CD4-positive, alpha-beta T cell treated with Interleukin-10 for 1 hour (primary cell): ENCODE measurements around the gene POMGNT2.

Experiments
- DNase-seq: peaks from one replicate; pipeline ENCODE4 v3.0.0-alpha.2; 2020

POMGNT2 gene

GRCh38 chr3:43105596-43106292, at the start of gene POMGNT2:
TSS of gene POMGNT2 (minus strand) at chr3:43106079. CDS start at chr3:43081431, 24,648 bp downstream.
- DNase-seq = peak; percentile 91

- DNase-seq = no peak
These were observed 49.1 kb upstream of the POMGNT2 start for GRCh38 chr3:43154980-43155379.

DNA sequence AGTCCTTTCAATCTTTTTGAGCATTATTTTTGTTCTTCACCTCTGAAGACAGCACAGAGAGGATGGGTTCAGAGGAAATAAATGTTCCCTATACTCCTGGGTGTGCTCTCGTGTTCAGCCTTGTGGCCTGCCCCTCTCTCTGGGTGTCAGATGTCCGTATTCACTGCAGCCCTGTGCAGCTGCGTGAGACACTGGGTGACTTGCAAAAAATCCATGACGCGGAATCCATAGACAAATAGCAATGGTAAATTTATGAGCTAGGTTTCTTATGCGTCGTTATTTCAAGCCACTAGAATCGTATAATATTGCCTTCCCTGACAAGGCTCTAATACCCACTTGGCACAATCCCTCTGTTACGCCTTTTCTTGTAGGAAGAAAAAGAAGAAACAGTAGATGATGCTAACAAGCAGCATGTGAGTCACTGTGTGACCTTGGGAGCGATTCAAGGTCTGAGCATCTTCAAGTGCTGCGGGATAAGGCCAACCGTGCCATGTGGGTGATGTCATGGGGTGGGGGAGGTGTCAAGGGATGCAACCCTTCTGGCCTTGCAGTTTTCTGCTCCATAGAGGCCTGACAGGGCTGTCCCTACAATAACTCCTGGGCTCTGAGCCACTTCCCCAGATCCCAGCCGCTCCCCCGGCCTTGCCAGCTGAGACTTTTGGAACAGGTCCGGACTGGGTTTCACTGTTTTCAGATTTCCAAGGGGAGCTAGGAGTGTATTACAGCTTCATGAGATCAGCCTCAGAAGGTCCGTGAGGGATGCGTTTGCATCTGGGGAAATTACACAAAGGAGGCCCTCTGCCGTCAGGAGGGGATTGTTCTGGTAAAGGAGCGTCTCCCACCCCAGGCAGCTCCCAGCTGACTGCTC, 47.6 kb upstream of the POMGNT2 start:
- no peak for DNase-seq

GRCh38 chr3:43152649-43153048, 46.8 kb upstream of the POMGNT2 start:
- DNase-seq = no peak

DNA sequence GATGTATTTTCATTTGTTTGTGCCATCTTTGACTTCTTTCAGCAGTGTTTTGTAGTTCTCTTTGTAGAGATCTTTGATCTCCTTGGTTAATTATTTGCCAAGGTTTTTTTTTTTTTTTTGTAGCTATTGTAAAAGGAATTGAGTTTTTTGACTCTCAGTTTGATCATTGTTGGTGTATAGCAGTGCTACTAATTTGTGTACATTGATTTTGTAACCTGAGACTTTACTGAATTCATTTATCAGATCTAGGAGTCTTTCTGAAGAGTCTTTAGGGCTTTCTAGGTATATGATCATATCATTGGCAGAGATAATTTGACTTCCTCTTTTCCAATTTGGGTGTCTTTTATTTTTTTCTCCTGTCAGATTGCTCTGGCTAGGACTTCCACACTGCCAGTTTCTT, 42.2 kb upstream of the POMGNT2 start:
- no peak for DNase-seq

GRCh38 chr3:43146599-43146998, 40.7 kb upstream of the POMGNT2 start:
- no peak for DNase-seq

- no peak for DNase-seq
These were observed 39.0 kb upstream of the POMGNT2 start for GRCh38 chr3:43144761-43145490.

DNA sequence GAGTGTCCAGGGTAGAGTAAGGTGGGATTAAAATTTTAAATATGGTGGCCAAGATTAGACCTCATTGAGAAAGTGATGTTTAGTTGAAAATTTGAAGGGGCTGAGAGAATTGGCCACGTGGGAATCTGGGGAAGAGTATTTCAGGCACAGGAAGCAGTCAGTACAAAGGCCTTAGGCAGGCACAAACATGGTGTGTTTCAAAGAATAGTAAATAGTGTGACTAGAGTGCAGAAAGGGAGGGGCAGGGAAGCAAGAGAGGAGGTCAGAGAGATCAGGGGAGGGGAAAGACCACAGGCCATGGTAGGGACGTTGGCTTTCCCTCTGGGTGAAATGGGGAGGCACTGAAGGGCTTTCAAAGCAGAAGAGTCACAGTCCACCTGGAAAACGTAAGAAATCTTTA, 36.6 kb upstream of the POMGNT2 start:
- no peak for DNase-seq

GRCh38 chr3:43138488-43139231, 32.8 kb upstream of the POMGNT2 start:
- no peak for DNase-seq

DNA sequence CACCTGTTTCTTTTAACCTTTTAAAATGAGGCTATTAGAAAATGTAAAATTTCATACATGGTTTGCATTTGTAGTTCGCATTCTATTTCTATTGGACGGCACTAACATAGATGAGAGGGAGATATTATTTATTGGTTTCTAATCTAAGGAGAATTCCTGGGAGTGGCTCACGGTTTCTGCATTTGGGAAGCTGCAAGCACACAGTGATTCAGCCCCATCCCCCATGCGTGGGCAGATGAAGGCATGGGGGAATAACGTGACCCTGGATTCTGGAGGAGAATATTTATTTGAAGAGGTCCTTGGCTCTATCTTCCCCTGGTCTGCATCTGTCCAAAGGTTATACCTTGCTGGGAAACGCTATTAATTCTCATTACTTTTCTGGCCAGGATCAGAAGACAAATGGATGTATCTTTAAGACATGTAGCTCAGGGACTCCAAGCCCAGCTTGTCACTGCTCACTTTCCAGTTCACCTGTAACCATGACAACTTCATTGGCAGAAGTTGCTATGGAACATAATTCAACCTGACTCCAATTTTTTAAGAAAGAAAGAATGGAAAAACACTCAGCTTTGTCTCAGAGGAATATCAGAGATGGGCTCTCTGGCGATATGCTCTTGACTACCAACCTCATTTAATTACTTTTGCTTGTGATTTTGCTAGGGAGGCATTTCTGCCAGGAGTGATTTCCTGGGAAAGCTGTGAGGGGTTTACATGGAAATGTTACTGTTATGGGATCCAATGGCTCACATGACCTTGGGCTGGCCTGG, 27.2 kb upstream of the POMGNT2 start:
- DNase-seq = no peak

- no peak for DNase-seq
These were observed 26.3 kb upstream of the POMGNT2 start for GRCh38 chr3:43132193-43132592.

DNA sequence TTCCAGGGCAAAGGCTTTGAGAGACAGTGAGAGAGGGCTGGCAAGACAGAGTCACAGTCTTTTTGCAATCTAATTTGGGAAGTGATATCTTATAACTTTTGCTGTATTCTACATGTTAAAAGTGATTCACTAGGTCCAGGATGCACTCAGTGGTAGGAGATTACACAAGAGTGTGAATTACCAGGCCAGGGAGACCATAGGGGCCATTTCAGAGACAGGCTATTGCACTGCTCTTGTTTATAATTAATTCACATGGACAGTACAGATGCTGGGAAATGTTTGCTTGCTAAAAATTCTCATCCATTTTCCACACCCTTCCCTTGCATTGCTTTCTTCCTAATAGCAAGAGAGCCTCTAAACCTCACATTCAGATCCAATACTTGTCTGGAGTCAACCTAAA, 22.6 kb upstream of the POMGNT2 start:
- no peak for DNase-seq

DNA sequence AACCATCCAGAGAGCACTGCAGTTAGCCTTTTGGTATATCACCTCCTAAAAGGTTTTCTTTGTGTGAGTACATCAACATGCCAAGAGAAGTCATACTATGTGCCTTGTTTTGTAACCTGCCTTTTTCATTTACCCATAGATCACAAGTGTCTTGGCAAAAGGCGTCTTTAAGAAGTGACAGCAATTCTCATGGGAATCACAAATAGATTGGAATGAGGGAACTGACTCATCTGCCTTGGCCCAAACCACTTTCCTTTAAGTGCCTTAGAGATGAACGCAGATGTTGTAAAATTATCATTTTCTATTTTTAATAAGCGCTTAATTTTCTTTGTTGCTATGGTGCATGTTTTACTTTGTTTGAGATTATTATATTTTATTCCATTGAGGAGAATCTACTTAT, 20.7 kb upstream of the POMGNT2 start:
- no peak for DNase-seq

- no peak for DNase-seq
These were observed 18.0 kb upstream of the POMGNT2 start for GRCh38 chr3:43123895-43124294.

DNA sequence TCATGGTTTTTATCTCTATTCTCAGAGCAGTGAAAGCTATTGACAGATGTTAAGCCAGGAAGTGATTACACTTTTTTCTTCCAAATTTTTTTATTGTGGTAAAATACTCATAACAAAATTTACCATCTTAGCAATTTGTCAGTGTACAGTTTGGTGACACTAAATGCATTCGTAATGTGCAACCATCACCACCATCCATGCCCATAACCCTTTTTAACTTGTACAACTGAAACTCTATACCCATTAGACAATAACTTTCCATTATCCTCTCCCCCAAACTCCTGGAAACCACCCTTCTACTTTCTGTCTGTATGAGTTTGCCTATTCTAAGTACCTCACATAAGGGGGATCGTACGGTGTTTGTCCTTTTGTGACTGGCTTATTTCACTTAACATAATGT, 15.1 kb upstream of the POMGNT2 start:
- DNase-seq = no peak

GRCh38 chr3:43117257-43117656, 11.4 kb upstream of the POMGNT2 start:
- DNase-seq = no peak

- no peak for DNase-seq
These were observed 7.8 kb upstream of the POMGNT2 start for GRCh38 chr3:43113671-43114070.

GRCh38 chr3:43106293-43106628, 382 bp upstream of the POMGNT2 start:
- DNase-seq = no peak

DNA sequence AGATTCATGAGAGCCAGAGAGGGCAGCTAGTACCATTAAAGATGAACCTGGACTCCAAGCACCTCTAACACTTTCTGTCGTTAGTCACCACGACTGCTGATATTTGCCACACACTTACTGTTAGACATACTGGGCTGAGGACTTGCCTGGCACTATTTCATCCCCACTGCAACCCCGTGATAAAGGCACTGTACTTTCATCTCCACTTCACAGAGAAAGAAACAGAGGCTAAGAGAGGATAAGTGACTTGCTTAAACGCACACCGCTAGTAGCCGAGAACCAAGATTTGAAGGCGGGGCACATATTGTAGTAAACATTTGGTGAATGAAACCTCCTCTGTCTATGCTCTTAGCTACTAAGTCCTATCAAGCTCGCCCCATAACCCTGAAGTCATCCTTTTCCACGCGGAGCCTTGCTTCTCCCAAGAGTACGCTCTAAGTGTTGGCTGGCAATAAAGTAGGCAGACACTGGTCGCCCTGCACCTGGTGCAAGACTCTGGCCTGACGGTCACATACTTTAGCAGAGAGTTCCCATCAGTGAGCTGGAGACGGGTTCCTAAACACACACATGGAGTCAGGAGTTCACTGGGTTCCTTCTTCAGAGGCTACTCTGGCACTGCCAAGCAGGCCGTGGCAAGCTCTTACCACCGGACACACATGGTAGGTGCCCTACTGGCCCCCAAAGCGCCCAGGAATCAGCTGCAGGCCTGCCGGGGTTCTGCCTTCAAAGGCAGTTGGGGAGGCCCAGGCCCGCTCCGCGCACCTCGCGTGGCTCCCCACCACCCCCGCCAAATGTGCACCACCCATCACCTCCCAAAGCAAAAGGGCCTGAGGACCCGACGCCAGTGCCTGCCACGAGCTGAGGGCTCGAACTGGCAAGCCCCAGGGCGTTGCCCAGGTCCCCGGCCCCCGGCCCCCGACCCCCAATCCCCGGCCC, 951 bp downstream of the POMGNT2 start:
- DNase-seq = no peak

GRCh38 chr3:43104039-43104438, 1.8 kb downstream of the POMGNT2 start:
- DNase-seq = no peak
